NCI-H345 treated with DMSO at 0.1 percent for 48 hours (cell line): ENCODE measurements around the gene EIF3I.

Source experiments
- DNase-seq: peaks from one replicate; lab custom pipeline; 2025; ENCODE audit not compliant: unreplicated experiment; lab: John Stamatoyannopoulos, UW

Gene EIF3I

DNA sequence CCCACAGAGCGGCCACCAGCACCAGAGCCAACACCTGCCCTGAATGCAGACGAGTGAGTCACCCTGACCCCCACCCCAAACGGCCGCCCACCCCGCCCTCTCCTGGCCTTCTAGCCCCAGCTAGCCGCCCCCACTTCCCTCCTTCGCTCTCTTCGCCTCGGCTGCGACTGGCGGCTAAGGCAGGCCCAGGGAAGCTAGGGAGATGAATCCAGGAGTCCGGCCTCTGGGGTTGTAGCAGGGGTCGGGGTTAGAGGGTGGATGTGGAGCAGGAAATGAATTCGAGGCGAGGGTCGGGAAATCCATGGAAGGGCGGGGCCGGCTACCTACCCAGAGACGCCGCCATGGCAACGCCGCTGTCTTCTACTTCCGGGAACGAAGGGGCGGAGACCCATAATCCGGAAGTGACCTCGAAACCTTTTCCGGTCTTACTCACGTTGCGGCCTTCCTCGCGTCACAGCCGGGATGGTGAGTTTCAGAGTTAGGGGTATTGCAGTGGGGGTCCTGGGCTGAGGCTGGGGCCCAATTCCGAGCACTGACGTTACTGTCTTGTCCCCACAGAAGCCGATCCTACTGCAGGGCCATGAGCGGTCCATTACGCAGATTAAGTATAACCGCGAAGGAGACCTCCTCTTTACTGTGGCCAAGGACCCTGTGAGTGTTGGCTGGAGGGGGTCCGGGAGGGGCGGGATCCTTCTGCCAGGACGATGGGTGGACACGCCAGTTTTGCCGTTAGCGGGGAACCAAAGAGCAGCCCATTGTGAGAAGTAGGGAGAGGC lies at the start of gene EIF3I, which contains the start of gene TMEM234:
Gene EIF3I, plus strand, starts transcription at position 428 of the 776 bp plus-strand sequence. Its CDS starts 35 bp downstream, at position 463.
Gene TMEM234, minus strand, starts transcription at position 374 of the 776 bp plus-strand sequence. Its CDS starts 31 bp downstream, at position 343.
- peak; percentile 96 for DNase-seq

GRCh38 chr1:32172621-32173245 lies 49.5 kb upstream of the EIF3I start:
- no peak for DNase-seq

- no peak for DNase-seq
These were observed 43.6 kb upstream of the EIF3I start for GRCh38 chr1:32178380-32179192.

DNA sequence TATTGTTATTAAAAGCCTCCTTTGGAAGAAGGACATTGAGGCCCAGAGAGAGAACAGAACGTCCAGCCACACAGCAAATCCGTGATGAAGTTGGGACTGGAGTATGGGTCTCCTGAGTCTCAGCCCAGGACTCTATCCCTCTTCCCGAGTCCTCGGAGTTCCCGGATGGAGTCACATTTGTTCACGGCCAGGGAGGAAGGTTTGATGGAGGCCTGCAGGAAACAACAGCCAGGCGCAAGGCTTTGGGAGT lies 43.1 kb upstream of the EIF3I start:
- DNase-seq, result no peak

DNA sequence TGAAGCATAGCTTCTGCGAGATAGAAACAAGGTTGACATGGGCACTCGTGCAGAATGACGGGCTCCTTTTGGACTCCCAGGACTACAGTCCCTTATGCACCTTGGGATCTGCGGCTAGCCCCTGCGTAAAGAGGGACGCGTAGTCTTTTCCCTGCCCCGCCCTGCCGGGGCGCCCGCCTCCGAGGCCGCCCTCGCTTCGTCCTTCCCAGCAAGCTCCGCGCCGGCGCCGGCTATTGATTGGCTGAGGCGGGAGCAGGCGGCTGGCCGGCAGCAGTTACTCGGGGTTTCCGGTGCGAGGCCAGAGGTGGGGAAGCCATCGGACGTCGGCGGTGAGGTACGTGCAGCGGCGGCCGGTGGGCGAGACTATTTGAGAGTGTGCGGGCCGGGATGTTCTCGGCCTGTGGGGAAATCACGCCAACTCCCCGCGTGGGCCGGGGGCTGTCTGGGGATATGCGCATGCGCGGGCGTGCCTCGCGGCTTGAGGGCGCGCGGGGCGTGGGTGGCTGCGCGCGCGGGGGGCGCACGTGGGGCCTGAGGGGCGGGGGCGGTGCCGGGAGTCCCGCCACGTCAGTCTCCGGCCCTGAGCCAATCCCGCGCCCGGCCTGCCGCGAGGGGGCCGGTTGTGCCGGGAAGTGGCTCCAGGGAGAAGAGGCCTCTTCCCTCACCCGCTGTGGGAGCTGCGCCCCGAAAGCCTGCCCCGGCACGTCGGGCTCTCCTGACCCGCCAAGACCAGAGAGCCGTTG lies 42.6 kb upstream of the EIF3I start, which contains the start of gene TXLNA:
Gene TXLNA, plus strand, starts transcription at position 233 of the 743 bp plus-strand sequence. CDS start 671 bp downstream, outside the sequence.
- peak; percentile 82 for DNase-seq

DNA sequence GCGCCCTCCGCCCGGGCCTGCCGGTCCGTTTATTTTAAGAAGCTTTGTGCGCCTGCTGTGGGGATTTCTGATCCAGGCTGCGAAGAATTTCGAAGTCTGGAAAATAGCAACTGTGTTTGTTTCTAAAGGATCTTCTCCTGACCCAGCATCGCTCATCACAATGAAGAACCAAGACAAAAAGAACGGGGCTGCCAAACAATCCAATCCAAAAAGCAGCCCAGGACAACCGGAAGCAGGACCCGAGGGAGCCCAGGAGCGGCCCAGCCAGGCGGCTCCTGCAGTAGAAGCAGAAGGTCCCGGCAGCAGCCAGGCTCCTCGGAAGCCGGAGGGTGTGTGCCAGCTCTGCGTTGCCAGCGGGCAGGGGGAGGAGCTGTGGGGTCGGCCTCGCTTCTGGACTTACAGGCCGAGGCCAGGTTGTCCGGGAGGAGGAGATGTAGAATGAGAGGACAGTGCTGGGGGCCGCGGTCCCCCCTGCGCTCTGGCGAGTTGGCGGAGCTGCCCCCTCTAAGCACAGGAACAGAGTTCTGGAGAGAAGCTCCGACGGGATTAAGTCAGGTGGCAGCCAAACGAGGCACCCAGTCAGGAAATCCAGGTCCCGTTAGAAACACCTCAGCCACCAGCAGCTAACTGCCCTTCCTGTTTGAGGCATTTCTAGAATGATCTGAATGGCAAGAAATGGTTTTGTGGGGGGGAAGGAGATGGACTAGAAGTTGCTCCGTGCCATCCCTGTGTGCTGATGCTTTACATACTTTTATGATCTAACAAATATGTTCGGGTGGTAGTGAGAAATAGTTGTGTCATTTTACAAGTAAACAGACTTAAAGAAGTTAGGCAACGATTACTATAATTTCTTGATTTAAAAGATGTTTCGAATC lies 41.8 kb upstream of the EIF3I start:
- peak; percentile 23 for DNase-seq

- no peak for DNase-seq
These were observed 41.1 kb upstream of the EIF3I start for GRCh38 chr1:32181065-32181464.

GRCh38 chr1:32181563-32181962 lies 40.6 kb upstream of the EIF3I start:
- DNase-seq, result no peak

DNA sequence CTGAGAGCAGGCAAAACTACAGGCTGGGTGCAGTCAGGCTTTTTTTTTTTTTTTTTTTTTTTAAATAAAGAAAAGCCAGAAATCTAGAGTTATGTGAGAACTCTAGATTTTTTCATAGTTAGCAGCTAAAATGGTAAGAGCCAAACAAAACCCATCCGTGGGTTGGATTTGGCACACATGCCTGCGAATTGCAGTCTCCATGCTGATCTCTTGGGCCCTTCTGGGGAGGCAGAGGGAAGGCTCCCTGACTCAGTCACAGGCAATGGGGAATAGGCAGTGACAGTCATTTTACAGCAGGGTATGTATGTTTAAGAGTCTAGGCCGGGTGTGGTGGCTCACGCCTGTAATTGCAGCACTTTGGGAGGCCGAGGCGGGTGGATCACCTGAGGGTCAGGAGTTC lies 40.1 kb upstream of the EIF3I start:
- no peak for DNase-seq

- no peak for DNase-seq
These were observed 37.6 kb upstream of the EIF3I start for GRCh38 chr1:32184650-32185049.

DNA sequence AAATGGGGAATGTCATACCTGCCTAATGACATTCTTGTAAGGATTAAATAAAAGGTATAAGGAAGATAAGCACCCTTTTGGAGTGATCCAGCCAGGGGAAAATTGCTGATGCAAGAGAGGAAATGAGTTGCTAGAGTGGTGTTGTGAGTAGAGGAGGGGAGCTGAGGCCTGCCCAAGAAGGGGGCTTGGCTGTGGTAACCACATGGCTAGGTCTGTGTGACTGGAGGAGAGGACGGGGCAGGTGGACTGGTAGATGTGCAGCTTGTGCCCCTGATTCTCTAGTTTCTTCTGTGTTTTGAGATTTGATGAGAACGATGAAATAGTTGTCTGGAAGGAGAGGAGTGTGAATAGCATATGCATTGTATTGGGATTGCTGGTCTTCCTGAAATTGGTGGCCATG lies 36.1 kb upstream of the EIF3I start:
- no peak for DNase-seq

- no peak for DNase-seq
These were observed 35.7 kb upstream of the EIF3I start for GRCh38 chr1:32186491-32186890.

DNA sequence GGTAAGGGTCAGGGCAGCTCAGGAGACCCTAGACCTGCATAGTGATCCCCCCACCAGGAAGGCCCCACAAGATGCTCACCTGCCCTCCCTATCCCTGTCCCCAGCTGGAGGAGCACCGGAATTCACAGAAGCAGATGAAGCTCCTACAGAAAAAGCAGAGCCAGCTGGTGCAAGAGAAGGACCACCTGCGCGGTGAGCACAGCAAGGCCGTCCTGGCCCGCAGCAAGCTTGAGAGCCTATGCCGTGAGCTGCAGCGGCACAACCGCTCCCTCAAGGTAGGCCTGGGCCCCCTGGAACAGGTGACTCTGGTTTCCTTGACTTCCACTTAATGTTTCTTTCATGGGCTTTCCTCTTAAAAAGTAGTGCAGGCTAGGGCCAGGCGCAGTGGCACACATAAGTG lies 34.4 kb upstream of the EIF3I start:
- DNase-seq, result no peak

GRCh38 chr1:32192220-32192948 lies 29.8 kb upstream of the EIF3I start:
- DNase-seq, result no peak

DNA sequence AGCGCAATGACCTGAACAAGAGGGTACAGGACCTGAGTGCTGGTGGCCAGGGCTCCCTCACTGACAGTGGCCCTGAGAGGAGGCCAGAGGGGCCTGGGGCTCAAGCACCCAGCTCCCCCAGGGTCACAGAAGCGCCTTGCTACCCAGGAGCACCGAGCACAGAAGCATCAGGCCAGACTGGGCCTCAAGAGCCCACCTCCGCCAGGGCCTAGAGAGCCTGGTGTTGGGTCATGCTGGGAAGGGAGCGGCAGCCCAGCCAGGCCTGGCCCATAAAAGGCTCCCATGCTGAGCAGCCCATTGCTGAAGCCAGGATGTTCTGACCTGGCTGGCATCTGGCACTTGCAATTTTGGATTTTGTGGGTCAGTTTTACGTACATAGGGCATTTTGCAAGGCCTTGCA lies 27.2 kb upstream of the EIF3I start:
- no peak for DNase-seq

DNA sequence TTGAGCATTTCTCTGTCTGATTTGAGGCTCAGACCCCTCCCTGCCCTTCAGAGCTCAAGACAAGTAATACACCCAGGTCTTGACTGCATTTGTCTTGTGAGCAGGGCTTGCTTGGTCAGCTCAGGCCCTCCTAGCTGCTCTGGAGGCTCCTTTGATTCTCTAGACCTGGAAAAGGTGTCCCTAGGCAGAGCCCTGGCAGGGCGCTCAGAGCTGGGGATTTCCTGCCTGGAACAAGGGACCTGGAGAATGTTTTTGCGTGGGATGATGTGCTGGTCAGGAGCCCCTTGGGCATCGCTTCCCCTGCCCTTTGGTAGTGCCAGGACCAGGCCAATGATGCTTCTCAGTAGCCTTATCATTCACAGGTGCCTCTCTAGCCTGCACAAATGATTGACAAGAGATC lies 26.7 kb upstream of the EIF3I start:
- DNase-seq, result no peak

DNA sequence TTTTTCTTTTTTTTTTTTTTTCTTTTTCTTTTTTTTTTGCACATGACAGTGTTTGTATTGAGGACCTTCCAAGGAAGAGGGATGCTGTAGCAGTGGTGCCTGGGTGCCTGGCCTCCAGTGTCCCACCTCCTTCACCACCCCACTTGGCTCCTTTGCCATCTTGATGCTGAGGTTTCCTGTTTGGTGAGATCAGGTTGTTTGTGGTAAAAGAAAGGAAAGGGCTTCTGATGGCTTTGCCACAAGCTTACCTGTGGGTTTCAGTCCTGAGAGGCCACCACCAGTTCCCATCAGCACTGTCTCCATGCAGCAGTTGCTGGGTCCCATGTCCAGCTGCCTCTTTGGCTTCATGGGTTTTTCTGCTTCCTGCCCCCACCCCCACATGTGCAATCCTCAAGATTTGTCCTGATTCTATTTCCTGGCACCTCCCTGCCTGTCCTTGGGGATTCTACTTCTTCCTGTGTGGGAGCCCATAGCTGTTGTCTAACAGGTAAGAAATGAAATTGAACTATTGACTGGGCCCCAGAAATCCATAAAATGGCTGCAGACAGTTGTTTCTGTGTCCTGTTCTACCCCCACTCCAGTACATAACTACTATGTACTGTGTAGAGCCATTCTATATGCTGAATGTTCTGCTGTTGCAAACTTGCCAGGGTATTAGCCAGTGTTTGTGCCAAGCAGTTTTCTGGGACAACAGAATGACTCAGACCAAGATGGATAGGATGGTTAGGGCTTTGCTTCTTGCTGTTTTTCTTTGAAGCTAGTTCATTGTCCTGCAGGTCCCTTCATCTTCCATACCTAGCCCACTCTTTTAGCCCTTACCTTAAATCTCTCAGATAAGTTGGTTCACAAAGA lies 26.0 kb upstream of the EIF3I start:
- DNase-seq, result no peak

DNA sequence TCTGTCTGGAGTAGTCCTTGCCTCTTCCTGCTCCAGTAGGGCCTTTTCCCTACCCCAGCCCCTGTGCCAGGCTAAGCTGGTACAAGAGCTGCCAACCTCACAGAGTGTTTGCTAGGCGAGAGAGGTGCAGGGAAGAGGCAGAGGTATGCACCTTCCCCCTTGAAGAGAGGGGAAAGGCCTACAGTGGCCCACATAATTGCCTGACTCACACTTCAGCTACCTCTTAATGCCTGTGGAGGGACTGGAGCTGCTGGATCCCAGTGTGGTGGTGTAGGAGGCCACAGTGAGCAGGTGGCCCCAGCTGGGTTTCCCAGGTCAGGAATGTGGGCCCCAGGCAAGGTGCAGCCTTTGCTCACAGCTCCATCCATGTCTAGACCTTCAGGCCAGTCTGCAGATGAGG lies 25.1 kb upstream of the EIF3I start:
- no peak for DNase-seq

DNA sequence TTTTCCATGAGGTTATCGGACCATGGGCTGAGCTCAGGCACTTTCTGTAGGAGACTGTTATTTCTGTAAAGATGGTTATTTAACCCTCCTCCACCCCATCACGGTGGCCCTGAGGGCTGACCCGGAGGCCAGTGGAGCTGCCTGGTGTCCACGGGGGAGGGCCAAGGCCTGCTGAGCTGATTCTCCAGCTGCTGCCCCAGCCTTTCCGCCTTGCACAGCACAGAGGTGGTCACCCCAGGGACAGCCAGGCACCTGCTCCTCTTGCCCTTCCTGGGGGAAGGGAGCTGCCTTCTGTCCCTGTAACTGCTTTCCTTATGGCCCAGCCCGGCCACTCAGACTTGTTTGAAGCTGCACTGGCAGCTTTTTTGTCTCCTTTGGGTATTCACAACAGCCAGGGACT lies 24.4 kb upstream of the EIF3I start:
- no peak for DNase-seq
